Measurements from ENCODE around the gene AGFG2. TPM values are rescaled to one million over a fixed set of nuclear protein-coding genes. Genes with fewer than 3 reads are reported as not detected.

Gene AGFG2
- total RNA-seq, 2 donors from 2014 or later, result 8.5 to 28.9 TPM

DNA sequence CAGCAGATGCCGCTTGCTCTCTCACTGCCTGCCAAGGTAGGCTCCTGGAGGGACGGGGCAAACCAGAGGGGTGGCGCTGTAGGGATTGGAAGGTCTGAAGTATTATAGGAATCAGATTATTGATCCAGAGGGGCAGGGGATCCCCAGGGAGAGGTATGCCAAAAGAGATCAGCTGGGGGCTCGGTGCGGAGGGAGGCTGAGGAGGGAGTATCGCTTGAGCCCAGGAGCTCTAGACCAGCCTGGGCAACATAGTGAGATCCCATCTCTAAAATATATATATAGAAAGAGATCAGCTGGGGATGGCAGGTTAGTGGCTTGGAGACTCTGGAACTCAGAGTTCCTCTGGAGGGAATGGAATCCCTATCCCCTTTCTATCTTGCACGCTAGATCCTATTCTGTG, 56.2 kb downstream of the AGFG2 start:
- Mint-ChIP-seq H3K27ac (no peak overlapping the region), H3K4me1 (peaks cover 4% of the 10 kb centered on the region), H3K9me3 (no peaks in the 10 kb centered on the region), H3K36me3 (ENCODE audit: low read depth) (no peaks in the 10 kb centered on the region), H3K4me3 (no peak overlapping the region), H3K27me3 (ENCODE audit: insufficient read depth) (peaks cover 25% of the 10 kb centered on the region)
- Histone ChIP-seq H3K9ac (ENCODE audit: extremely low read depth, low read length, poor library complexity, severe bottlenecking) (no peak overlapping the region), H3K27ac (ENCODE audit: low read depth, low read length) (no peak overlapping the region), H3K4me1 (ENCODE audit: control insufficient read depth, insufficient read depth, low read length) (no peaks in the 10 kb centered on the region), H3K36me3 (ENCODE audit: control insufficient read depth, insufficient read depth, low read length) (no peaks in the 10 kb centered on the region), H3K4me3 (ENCODE audit: low read length) (no peak overlapping the region), H3K9me3 (ENCODE audit: control insufficient read depth, low read length) (no peaks in the 10 kb centered on the region), H3K27me3 (ENCODE audit: control insufficient read depth, insufficient read depth, low read length, poor library complexity, severe bottlenecking) (no peaks in the 10 kb centered on the region)
- no peak for DNase-seq
- 94 to 96% methylated on average over 2 to 7 of the region's 7 CpGs for WGBS, 2 experiments (ENCODE audit: insufficient coverage in 1 of 2, insufficient read length in 1 of 2)
- TF ChIP-seq, protein P1, sequence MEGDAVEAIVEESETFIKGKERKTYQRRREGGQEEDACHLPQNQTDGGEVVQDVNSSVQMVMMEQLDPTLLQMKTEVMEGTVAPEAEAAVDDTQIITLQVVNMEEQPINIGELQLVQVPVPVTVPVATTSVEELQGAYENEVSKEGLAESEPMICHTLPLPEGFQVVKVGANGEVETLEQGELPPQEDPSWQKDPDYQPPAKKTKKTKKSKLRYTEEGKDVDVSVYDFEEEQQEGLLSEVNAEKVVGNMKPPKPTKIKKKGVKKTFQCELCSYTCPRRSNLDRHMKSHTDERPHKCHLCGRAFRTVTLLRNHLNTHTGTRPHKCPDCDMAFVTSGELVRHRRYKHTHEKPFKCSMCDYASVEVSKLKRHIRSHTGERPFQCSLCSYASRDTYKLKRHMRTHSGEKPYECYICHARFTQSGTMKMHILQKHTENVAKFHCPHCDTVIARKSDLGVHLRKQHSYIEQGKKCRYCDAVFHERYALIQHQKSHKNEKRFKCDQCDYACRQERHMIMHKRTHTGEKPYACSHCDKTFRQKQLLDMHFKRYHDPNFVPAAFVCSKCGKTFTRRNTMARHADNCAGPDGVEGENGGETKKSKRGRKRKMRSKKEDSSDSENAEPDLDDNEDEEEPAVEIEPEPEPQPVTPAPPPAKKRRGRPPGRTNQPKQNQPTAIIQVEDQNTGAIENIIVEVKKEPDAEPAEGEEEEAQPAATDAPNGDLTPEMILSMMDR (conservative IDR thresholded peaks at IDR 0.05), result no peak

DNA sequence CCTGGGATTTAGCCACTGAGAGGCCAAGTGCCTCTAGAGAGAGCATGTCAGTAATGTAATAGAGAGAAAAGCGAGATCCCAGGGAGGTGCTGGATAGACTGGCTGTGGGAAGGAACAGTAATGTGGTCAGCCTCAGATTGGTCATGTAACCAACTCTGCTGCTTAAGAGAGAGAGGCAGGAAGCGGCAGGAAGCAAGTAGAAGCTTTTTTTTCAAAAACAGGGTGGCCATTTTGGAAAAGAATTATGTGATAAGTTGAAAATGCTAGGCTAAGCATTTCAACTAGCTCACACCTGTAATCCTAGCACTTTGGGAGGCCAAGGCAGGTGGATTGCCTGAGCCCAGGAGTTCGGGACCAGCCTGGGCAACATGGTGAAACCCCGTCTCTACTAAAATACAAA, 59.4 kb downstream of the AGFG2 start:
- Mint-ChIP-seq H3K4me1 (peaks cover 10% of the 10 kb centered on the region), H3K36me3 (ENCODE audit: low read depth) (no peaks in the 10 kb centered on the region), H3K27me3 (ENCODE audit: insufficient read depth) (peaks cover 13% of the 10 kb centered on the region), H3K27ac (no peak overlapping the region), H3K9me3 (no peaks in the 10 kb centered on the region), H3K4me3 (no peak overlapping the region)
- no peak for DNase-seq
- Histone ChIP-seq H3K27ac (ENCODE audit: low read depth, low read length) (no peak overlapping the region), H3K4me3 (ENCODE audit: low read length) (no peak overlapping the region), H3K36me3 (ENCODE audit: control insufficient read depth, insufficient read depth, low read length) (no peaks in the 10 kb centered on the region), H3K9me3 (ENCODE audit: control insufficient read depth, low read length) (no peaks in the 10 kb centered on the region), H3K27me3 (ENCODE audit: control insufficient read depth, insufficient read depth, low read length, poor library complexity, severe bottlenecking) (no peaks in the 10 kb centered on the region), H3K9ac (ENCODE audit: extremely low read depth, low read length, poor library complexity, severe bottlenecking) (no peak overlapping the region), H3K4me1 (ENCODE audit: control insufficient read depth, insufficient read depth, low read length) (no peaks in the 10 kb centered on the region)
- TF ChIP-seq, protein P1 (conservative IDR thresholded peaks at IDR 0.05), result no peak
- WGBS, 2 experiments (ENCODE audit: insufficient coverage in 1 of 2, insufficient read length in 1 of 2), result 95% methylated on average over 4 of the region's 4 CpGs

DNA sequence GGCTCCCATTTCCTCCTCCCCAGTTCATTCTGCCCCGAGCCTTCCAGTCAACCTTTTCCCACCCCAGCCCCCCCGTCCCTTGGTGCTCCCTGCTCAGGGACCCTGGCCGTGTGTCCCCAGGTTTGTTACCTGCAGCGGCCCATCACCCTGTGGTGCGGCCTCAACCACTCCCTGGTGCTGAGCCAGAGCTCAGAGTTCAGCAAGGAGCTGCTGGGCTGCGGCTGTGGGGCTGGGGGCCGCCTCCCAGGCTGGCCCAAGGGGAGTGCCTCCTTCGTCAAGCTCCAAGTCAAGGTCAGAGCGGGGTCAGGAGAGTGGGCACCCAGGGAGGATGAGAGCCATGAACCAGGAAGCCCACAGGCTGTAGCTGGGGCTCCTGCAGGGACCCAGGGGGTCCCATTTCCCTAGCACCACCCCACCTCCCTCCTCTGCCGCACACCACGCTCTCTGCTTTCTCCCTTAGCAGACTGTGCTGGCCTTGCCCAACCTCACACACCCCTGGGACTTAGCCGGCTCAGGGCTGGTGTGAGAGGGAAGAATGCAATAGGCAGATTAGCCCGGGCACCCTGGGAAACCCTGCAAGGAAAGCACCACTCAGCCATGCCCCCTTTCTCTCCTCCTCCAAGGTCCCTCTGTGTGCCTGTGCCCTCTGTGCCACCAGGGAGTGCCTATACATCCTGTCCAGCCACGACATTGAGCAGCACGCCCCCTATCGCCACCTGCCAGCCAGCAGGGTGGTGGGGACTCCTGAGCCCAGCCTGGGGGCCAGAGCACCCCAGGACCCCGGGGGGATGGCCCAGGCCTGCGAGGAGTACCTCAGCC, 61.1 kb downstream of the AGFG2 start:
- DNase-seq, result no peak
- Histone ChIP-seq H3K4me3 (ENCODE audit: low read length) (no peak overlapping the region), H3K36me3 (ENCODE audit: control insufficient read depth, insufficient read depth, low read length) (no peaks in the 10 kb centered on the region), H3K9me3 (ENCODE audit: control insufficient read depth, low read length) (no peaks in the 10 kb centered on the region), H3K27ac (ENCODE audit: low read depth, low read length) (no peak overlapping the region), H3K27me3 (ENCODE audit: control insufficient read depth, insufficient read depth, low read length, poor library complexity, severe bottlenecking) (peaks cover 4% of the 10 kb centered on the region), H3K4me1 (ENCODE audit: control insufficient read depth, insufficient read depth, low read length) (peaks cover under 1% of the 10 kb centered on the region), H3K9ac (ENCODE audit: extremely low read depth, low read length, poor library complexity, severe bottlenecking) (no peak overlapping the region)
- TF ChIP-seq, protein P1 (conservative IDR thresholded peaks at IDR 0.05), result peak; percentile 50
- Mint-ChIP-seq H3K27ac (no peak overlapping the region), H3K27me3 (ENCODE audit: insufficient read depth) (peaks cover 14% of the 10 kb centered on the region), H3K4me3 (no peak overlapping the region), H3K9me3 (no peaks in the 10 kb centered on the region), H3K4me1 (peaks cover 16% of the 10 kb centered on the region), H3K36me3 (ENCODE audit: low read depth) (no peaks in the 10 kb centered on the region)
- WGBS, 2 experiments (ENCODE audit: insufficient coverage in 1 of 2, insufficient read length in 1 of 2), result 82 to 95% methylated on average over 8 to 18 of the region's 18 CpGs

All from endodermal cell (in vitro differentiated cells).